Activated T-cell treated with anti-CD3 and anti-CD28 coated beads for 4 hours (primary cell): ENCODE data around the gene VBP1.
"Not testable (repeated sequence)": the region's sequence is repeated elsewhere in the genome, so short reads cannot be mapped to it uniquely, and the experiment has no call there.

Experiments used
- DNase-seq: peaks from one replicate; pipeline ENCODE4 v3.0.0-alpha.2; 2020

The VBP1 gene

GRCh38 chrX:155266439-155266838, 50.2 kb downstream of the VBP1 start:
- no peak for DNase-seq

GRCh38 chrX:155267995-155268394, 51.7 kb downstream of the VBP1 start:
- not testable (repeated sequence) for DNase-seq

- no peak for DNase-seq
Measured at GRCh38 chrX:155270969-155271368, 54.7 kb downstream of the VBP1 start.

GRCh38 chrX:155279873-155280272, 63.6 kb downstream of the VBP1 start:
- no peak for DNase-seq
